ENCODE measurements around the gene SFXN1. TPM values are rescaled to one million over a fixed set of nuclear protein-coding genes. Genes with fewer than 3 reads are reported as not detected.

Gene SFXN1
- total and polyA plus RNA-seq, 8 donors, result 4.3 to 18.1 (median 10.5) TPM

DNA sequence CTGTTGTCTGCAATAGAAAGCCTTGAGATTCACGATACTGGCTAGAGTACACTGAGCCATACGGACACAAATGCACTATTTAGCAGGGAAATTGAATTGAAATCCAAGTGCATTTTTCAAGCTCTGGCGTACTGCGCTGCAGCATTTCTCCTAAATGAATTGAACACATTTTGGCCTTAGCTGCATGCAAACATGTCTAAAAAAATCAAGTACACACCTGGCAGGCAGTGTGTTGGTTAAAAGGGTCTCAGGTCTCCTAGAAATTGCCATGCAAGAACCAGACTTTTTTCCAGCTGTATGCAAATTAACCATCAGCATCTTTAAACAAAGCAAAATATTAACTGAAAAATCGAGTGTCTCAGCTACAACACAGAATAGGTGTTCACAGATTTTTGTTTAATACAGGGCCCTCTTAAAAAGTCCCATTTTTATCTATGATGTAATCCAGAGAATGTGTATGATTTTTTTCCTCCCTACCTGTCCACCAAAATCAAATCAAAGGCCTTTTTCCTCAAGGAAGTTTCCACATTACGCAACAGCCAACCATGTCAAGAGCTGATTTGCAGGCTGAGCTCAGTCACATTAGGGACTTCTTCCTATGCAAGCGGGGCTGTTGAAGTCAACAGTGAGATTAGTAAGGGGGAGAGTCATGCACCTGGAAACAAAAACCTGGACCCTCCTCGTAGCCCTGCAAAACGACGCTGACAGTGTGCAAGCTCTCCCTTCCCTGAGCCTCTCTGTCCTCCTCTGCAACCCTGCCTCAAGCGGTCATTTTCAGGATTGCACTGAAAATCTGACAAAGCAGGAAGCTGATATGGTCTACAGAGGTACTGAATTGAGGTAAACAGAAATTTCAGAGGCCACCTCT is 14.1 kb upstream of the SFXN1 start:
- no peak overlapping the region for H3K4me3 ChIP-seq
- TF ChIP-seq, protein P1, sequence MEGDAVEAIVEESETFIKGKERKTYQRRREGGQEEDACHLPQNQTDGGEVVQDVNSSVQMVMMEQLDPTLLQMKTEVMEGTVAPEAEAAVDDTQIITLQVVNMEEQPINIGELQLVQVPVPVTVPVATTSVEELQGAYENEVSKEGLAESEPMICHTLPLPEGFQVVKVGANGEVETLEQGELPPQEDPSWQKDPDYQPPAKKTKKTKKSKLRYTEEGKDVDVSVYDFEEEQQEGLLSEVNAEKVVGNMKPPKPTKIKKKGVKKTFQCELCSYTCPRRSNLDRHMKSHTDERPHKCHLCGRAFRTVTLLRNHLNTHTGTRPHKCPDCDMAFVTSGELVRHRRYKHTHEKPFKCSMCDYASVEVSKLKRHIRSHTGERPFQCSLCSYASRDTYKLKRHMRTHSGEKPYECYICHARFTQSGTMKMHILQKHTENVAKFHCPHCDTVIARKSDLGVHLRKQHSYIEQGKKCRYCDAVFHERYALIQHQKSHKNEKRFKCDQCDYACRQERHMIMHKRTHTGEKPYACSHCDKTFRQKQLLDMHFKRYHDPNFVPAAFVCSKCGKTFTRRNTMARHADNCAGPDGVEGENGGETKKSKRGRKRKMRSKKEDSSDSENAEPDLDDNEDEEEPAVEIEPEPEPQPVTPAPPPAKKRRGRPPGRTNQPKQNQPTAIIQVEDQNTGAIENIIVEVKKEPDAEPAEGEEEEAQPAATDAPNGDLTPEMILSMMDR (IDR thresholded peaks at IDR 0.05), result peak; percentile 51 to 71 (median 60)
- DNase-seq (peak in 3 of 6 donors; percentile 22 to 55 (median 36)), FAIRE-seq (no peak), ATAC-seq (peak; percentile 79 to 96 (median 92))
- 42 to 43% methylated on average over 11 of the region's 11 CpGs for WGBS, 2 donors
- no peaks in the 10 kb centered on the region for H3K36me3 ChIP-seq
- peaks cover 0 to 1% (median 0%) of the 10 kb centered on the region in 4 donors for H3K27me3 ChIP-seq
- H3K4me1 ChIP-seq, result no peaks in the 10 kb centered on the region
- no peaks in the 10 kb centered on the region for H3K9me3 ChIP-seq
- intact Hi-C loops (cut with DNase I), result no loop called here
- no peak overlapping the region for H3K27ac ChIP-seq

DNA sequence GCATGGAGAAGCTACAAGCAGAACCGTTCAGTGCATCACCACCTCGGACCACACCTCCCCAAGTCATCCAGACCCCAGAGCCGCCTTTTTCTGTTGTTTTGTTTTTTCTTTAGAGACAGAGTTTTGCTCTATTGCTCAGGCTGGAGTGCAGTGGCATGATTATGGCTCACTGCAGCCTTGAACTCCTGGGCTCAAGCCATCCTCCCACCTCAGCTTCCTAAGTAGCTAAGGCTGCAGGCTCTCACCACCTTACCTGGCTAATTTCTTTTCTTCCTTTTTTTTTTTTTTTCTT is 13.5 kb upstream of the SFXN1 start:
- no peak overlapping the region for H3K4me3 ChIP-seq
- TF ChIP-seq, protein P1 (IDR thresholded peaks at IDR 0.05), result no peak
- H3K36me3 ChIP-seq, result no peaks in the 10 kb centered on the region
- ATAC-seq (peak in 1 of 4 donors; percentile 14), DNase-seq (no peak), FAIRE-seq (no peak)
- no peaks in the 10 kb centered on the region for H3K4me1 ChIP-seq
- no peak overlapping the region for H3K27ac ChIP-seq
- intact Hi-C loops (cut with DNase I), result no loop called here
- WGBS, 2 donors, result 1 to 2% methylated on average over 3 of the region's 3 CpGs
- H3K9me3 ChIP-seq, result no peaks in the 10 kb centered on the region
- H3K27me3 ChIP-seq, result no peaks in the 10 kb centered on the region

DNA sequence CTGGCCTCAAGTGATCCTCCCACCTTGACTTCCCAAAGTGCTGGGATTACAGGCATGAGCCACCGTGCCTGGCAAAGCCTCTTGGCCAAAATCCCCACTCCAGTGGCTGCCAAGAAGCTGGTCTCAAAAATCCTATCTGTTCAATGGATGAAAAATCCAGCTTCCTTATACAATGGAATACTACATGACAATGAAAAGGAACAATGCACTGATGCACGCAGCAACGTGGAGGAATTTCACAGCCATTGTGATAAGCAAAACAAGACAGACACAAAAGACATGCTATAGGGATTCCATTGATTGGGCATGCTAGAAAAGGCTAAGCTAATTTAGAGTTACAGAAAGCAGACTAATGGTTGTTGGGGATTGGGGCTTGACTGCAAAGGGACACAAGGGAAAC is 13.1 kb upstream of the SFXN1 start:
- Histone ChIP-seq H3K9me3 (no peaks in the 10 kb centered on the region), H3K4me1 (no peaks in the 10 kb centered on the region), H3K27me3 (no peaks in the 10 kb centered on the region), H3K27ac (no peak overlapping the region), H3K36me3 (no peaks in the 10 kb centered on the region), H3K4me3 (no peak overlapping the region)
- ATAC-seq, result no peak
- intact Hi-C loops (cut with DNase I), result no loop called here
- WGBS, 2 donors, result 14 to 15% methylated on average over 3 of the region's 3 CpGs
- no peak for FAIRE-seq
- TF ChIP-seq, protein P1 (IDR thresholded peaks at IDR 0.05), result no peak
- no peak for DNase-seq

DNA sequence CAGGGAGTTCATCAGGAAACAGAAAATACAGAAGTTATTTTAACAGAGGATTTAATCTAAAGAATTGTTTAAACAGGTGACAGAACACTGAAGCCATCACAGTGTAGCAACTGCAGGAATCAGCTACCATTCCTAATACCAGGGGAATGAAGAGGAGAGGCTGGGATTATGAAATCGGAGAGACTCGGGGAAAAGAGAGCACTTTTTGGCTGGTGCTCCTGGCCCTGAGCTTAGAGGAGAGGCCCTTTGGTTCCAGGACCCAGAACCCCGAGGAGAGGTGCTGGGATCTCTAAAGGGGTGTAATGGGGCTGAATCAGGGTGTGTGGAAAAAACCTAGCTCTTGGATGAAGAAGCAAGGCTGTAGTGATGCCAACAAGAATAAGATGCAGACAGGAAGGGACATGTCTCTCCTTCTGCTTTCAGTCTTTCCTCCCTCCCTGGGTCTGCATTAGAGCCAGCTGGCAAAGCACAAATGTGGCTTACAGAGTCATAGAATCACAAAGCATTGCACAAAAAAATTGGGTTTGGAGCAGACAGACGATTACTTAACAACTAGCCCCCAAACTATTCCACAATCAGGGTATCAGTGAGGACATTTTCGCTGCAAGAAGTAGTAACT is 11.6 kb upstream of the SFXN1 start:
- DNase-seq (no peak), ATAC-seq (peak in 2 of 4 donors; percentile 44 to 59), FAIRE-seq (no peak)
- Histone ChIP-seq H3K27ac (no peak overlapping the region), H3K4me3 (no peak overlapping the region), H3K9me3 (no peaks in the 10 kb centered on the region), H3K27me3 (no peaks in the 10 kb centered on the region), H3K36me3 (no peaks in the 10 kb centered on the region), H3K4me1 (no peaks in the 10 kb centered on the region)
- 43 to 53% methylated on average over 5 of the region's 5 CpGs for WGBS, 2 donors
- TF ChIP-seq, protein P1 (IDR thresholded peaks at IDR 0.05), result no peak
- intact Hi-C loops (cut with DNase I), result no loop called here
